GM12878 (cell line): ENCODE results near the gene MYO1H. TPM values are rescaled to one million over a fixed set of nuclear protein-coding genes. Genes with fewer than 3 reads are reported as not detected.

ENCODE experiments used
- ATF2 ChIP-seq: IDR thresholded peaks from 2 replicates; pipeline ENCODE4 v1.6.1; 2012; ENCODE audit warnings: low read length, inconsistent platforms
- DPF2 ChIP-seq: fragments of 450-650 bp; IDR thresholded peaks from 2 replicates; pipeline ENCODE4 v1.6.1; 2017; ENCODE audit warnings: mild to moderate bottlenecking
- EP300 ChIP-seq, 2 experiments: fragments of 150-350 bp in 1 of 2; IDR thresholded peaks; 2 replicates each; pipeline ENCODE4 v1.6.1; 2011 to 2012; ENCODE audit warnings: low read depth in 2 of 2, low read length in 2 of 2, borderline replicate concordance in 1 of 2, improper control_type of control experiment in 1 of 2, inconsistent platforms in 1 of 2; ENCODE audit not compliant: control insufficient read depth in 1 of 2
- JUND ChIP-seq: IDR thresholded peaks from 2 replicates; pipeline ENCODE4 v1.6.1; 2012; ENCODE audit warnings: low read depth, mild to moderate bottlenecking, low read length, improper control_type of control experiment, moderate library complexity
- MTA3 ChIP-seq: IDR thresholded peaks from 2 replicates; pipeline ENCODE4 v1.6.1; 2012; ENCODE audit warnings: low read length, inconsistent platforms, borderline replicate concordance
- MYB ChIP-seq: fragments of 150-350 bp; IDR thresholded peaks from 2 replicates; pipeline ENCODE4 v1.6.1; 2014; ENCODE audit warnings: mild to moderate bottlenecking, low read depth, low read length, borderline replicate concordance
- RBBP5 ChIP-seq: fragments of 200-600 bp; sonication (generic); conservative IDR thresholded peaks from 2 replicates; pipeline ENCODE4 v1.6.1; 2016
- RELA ChIP-seq: fragments of 450-650 bp; IDR thresholded peaks from 2 replicates; pipeline ENCODE4 v1.8.0; 2014; ENCODE audit warnings: borderline replicate concordance; ENCODE audit not compliant: partially characterized antibody
- TARDBP ChIP-seq: IDR thresholded peaks from 2 replicates; pipeline ENCODE4 v1.6.1; 2016; ENCODE audit warnings: borderline replicate concordance
- TBL1XR1 ChIP-seq: IDR thresholded peaks from 2 replicates; pipeline ENCODE4 v1.6.1; 2012; ENCODE audit warnings: low read depth, low read length, improper control_type of control experiment
- TCF12 ChIP-seq: IDR thresholded peaks from 2 replicates; pipeline ENCODE4 v1.6.1; 2011; ENCODE audit warnings: low read depth, mild to moderate bottlenecking, low read length
- TCF3 ChIP-seq: IDR thresholded peaks from 2 replicates; pipeline ENCODE4 v1.6.1; 2012; ENCODE audit warnings: low read depth, mild to moderate bottlenecking, low read length, borderline replicate concordance; ENCODE audit not compliant: insufficient read depth
- YBX1 ChIP-seq: fragments of 450-650 bp; IDR thresholded peaks from 2 replicates; pipeline ENCODE4 v1.6.1; 2016; ENCODE audit warnings: antibody characterized with exemption
- YY1 ChIP-seq: IDR thresholded peaks from 2 replicates; pipeline ENCODE4 v1.6.1; 2011; ENCODE audit warnings: low read depth, mild to moderate bottlenecking, low read length
- ZBED1 ChIP-seq: IDR thresholded peaks from 2 replicates; pipeline ENCODE4 v1.6.1; 2016; ENCODE audit warnings: borderline replicate concordance
- ZNF384 ChIP-seq: IDR thresholded peaks from 2 replicates; pipeline ENCODE4 v1.6.1; 2012; ENCODE audit warnings: low read depth, mild to moderate bottlenecking, low read length, improper control_type of control experiment, borderline replicate concordance
- polyA plus RNA-seq, 11 experiments: library from polyadenylated mRNA; depleted of rRNA in 4 of 11; unstranded in 6 of 11; stranded (reverse) in 5 of 11; fragments of >200 nt; fragmentation: Nextera tagmentation in 4 of 11; fragmentation: Illumina TruSeq in 1 of 11; extraction: Ambion mirVana in 4 of 11; extraction: Trizol in 1 of 11; gene quantifications; 1 replicate in 1 of 11; 2 replicates in 10 of 11; pipeline versions ENCODE4 v1.2.1 to v1.2.3, GENCODE V29; 2011 to 2016; ENCODE audit warnings: inconsistent platforms in 2 of 11, missing spikeins in 2 of 11, low read depth in 1 of 11
- total RNA-seq, 4 experiments: library from RNA; depleted of rRNA in 3 of 4; stranded (reverse); fragments of >200 nt in 3 of 4; fragmentation: Illumina TruSeq in 1 of 4; extraction: Trizol in 1 of 4; gene quantifications; 2 replicates each; pipeline versions ENCODE4 v1.2.1 to v1.2.3, GENCODE V29; 2013 to 2021
- TF ChIP-seq, protein P1 (sequence below): fragments of 450-650 bp; IDR thresholded peaks from 2 replicates; pipeline ENCODE4 v1.6.1; 2017; ENCODE audit warnings: mild to moderate bottlenecking, moderate library complexity
- TF ChIP-seq, protein P2 (sequence below): IDR thresholded peaks from 2 replicates; pipeline ENCODE4 v1.6.1; 2011; ENCODE audit warnings: mild to moderate bottlenecking, low read depth, low read length, moderate library complexity; ENCODE audit not compliant: insufficient replicate concordance
- TF ChIP-seq, protein P3 (sequence below): fragments of 450-650 bp; IDR thresholded peaks from 2 replicates; pipeline ENCODE4 v1.6.1; 2017; ENCODE audit warnings: antibody characterized with exemption, mild to moderate bottlenecking, moderate library complexity

The MYO1H gene
- total and polyA plus RNA-seq, 10 of the 15 experiments (the other 5 are each of a cell fraction or from before 2014, with no cell fraction given), result 0.05 TPM; not detected in 9

DNA sequence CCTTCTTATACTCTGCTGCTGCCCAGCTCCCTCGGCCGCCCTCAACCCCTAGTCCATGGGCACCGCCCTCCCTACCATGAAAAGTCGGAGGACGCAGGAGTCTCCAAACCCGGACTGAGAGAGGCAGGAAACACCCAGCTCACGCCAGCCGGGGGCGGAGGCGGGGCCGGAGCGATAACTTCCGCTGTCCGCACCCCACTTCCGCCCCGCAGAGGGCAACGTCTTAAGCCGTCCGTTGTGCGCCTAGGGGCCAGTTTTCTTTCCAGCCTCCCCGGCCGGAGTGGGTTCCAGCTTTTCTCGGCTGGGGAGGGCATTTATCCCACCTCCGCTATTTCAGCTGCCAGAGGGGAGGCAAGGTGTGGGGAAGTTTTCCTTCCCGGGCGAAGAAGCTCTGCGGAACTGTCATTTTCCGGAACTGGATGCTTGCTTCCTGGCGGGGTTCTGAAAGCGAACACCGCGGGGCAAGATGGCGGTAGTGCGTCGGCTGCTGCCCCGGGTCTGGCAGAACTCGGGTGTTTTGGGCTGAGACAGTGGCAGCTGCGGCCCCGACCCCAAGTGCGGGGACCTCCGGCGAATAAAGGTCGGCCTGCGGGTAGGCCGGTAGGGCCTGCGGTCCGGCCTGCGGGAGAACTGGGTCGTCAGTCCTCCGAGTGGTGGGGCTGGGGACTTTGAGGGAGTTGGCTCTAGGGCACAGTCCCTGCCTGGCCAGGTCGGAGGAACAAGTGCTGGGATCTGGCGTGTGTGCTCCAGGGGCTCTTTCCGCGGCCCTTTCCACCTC, 129.7 kb downstream of the MYO1H start, which contains the start of the genes KCTD10 and UBE3B (continued):
- TF ChIP-seq, protein P1, sequence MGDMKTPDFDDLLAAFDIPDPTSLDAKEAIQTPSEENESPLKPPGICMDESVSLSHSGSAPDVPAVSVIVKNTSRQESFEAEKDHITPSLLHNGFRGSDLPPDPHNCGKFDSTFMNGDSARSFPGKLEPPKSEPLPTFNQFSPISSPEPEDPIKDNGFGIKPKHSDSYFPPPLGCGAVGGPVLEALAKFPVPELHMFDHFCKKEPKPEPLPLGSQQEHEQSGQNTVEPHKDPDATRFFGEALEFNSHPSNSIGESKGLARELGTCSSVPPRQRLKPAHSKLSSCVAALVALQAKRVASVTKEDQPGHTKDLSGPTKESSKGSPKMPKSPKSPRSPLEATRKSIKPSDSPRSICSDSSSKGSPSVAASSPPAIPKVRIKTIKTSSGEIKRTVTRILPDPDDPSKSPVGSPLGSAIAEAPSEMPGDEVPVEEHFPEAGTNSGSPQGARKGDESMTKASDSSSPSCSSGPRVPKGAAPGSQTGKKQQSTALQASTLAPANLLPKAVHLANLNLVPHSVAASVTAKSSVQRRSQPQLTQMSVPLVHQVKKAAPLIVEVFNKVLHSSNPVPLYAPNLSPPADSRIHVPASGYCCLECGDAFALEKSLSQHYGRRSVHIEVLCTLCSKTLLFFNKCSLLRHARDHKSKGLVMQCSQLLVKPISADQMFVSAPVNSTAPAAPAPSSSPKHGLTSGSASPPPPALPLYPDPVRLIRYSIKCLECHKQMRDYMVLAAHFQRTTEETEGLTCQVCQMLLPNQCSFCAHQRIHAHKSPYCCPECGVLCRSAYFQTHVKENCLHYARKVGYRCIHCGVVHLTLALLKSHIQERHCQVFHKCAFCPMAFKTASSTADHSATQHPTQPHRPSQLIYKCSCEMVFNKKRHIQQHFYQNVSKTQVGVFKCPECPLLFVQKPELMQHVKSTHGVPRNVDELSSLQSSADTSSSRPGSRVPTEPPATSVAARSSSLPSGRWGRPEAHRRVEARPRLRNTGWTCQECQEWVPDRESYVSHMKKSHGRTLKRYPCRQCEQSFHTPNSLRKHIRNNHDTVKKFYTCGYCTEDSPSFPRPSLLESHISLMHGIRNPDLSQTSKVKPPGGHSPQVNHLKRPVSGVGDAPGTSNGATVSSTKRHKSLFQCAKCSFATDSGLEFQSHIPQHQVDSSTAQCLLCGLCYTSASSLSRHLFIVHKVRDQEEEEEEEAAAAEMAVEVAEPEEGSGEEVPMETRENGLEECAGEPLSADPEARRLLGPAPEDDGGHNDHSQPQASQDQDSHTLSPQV, result no peak
- no peak for TF ChIP-seq YBX1
- no peak for TF ChIP-seq EP300 (IDR thresholded peaks at IDR 0.05; ENCODE audit: borderline replicate concordance in 1 of 2, control insufficient read depth in 1 of 2, low read depth in 2 of 2, low read length in 2 of 2)
- peak; percentile 32; the same call in 1 of the 2 replicates for TF ChIP-seq DPF2
- no peak for TF ChIP-seq ATF2
- TF ChIP-seq MTA3, result no peak
- TF ChIP-seq ZNF384, result no peak
- 0 out of 2 replicates have a peak, but pooled peaks have one; percentile 48 for TF ChIP-seq TCF3
- no peak for TF ChIP-seq ZBED1
- no peak for TF ChIP-seq RBBP5
- TF ChIP-seq, protein P2, sequence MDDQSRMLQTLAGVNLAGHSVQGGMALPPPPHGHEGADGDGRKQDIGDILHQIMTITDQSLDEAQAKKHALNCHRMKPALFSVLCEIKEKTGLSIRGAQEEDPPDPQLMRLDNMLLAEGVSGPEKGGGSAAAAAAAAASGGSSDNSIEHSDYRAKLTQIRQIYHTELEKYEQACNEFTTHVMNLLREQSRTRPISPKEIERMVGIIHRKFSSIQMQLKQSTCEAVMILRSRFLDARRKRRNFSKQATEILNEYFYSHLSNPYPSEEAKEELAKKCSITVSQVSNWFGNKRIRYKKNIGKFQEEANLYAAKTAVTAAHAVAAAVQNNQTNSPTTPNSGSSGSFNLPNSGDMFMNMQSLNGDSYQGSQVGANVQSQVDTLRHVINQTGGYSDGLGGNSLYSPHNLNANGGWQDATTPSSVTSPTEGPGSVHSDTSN, result no peak
- TF ChIP-seq MYB, result no peak
- TF ChIP-seq JUND, result no peak
- peak; percentile 31 for TF ChIP-seq RELA
- TF ChIP-seq TARDBP, result peak; percentile 81
- no peak for TF ChIP-seq TCF12
- 0 out of 2 replicates have a peak, but pooled peaks have one; percentile 40 for TF ChIP-seq TBL1XR1
- peak; percentile 99 for TF ChIP-seq YY1
- TF ChIP-seq, protein P3, sequence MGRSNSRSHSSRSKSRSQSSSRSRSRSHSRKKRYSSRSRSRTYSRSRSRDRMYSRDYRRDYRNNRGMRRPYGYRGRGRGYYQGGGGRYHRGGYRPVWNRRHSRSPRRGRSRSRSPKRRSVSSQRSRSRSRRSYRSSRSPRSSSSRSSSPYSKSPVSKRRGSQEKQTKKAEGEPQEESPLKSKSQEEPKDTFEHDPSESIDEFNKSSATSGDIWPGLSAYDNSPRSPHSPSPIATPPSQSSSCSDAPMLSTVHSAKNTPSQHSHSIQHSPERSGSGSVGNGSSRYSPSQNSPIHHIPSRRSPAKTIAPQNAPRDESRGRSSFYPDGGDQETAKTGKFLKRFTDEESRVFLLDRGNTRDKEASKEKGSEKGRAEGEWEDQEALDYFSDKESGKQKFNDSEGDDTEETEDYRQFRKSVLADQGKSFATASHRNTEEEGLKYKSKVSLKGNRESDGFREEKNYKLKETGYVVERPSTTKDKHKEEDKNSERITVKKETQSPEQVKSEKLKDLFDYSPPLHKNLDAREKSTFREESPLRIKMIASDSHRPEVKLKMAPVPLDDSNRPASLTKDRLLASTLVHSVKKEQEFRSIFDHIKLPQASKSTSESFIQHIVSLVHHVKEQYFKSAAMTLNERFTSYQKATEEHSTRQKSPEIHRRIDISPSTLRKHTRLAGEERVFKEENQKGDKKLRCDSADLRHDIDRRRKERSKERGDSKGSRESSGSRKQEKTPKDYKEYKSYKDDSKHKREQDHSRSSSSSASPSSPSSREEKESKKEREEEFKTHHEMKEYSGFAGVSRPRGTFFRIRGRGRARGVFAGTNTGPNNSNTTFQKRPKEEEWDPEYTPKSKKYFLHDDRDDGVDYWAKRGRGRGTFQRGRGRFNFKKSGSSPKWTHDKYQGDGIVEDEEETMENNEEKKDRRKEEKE, result no peak
